Cardiac ventricle fibroblast (primary cell): ENCODE results near the gene SUSD6. TPM values are rescaled to one million over a fixed set of nuclear protein-coding genes. Genes with fewer than 3 reads are reported as not detected.

Source experiments
- total RNA-seq: library from RNA; depleted of rRNA; stranded (reverse); fragments of >200 nt; gene quantifications from 2 replicates; pipeline ENCODE4 v1.2.3, GENCODE V29; 2015

The SUSD6 gene, protein sequence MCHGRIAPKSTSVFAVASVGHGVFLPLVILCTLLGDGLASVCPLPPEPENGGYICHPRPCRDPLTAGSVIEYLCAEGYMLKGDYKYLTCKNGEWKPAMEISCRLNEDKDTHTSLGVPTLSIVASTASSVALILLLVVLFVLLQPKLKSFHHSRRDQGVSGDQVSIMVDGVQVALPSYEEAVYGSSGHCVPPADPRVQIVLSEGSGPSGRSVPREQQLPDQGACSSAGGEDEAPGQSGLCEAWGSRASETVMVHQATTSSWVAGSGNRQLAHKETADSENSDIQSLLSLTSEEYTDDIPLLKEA
- 11.2 and 14.0 TPM in 2 replicates for total RNA-seq

DNA sequence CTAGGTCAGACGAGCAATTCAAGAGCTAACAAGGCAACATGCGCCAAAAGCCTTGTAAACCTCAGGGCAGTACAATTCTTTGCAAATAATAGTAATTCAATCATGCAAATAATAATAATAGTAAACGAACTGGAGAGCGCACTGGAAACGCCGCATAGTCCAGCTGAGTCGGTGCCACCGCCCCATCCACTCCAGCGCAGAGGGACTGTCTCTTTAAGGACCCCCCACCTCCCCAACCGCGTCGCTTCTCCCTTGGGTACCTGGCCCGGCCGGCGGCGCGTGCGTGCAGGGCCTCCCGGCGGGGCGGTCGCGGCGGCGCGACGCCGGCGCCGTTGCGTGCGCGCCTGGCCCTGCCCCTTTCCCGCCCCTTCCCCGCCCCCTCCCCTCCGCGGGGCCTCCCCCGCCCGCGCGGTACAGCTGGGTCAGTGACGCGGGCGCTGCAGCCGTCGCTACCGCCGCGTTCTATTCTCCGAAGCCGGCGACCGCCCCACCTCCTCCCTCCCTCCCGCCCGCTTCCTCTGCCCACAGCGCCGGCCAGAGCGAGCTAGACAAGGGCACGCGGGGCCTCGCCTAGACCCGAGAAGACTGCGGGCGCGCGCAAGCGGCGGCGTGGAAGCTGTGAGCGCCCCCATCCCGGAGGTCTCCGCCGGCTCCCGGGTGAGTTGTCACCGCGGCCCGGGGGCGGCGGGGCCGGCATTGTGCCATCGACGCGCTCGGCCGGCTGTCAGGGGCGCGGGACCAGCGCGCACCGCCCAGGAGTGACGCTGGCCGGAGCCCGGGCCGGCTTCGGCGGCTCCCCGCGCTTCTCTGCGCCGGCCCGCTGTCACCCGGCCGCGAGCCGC, at the start of gene SUSD6:
SUSD6 (plus strand) TSS at position 425 of the 842 bp plus-strand sequence. CDS start 46,997 bp downstream, outside the sequence.

DNA sequence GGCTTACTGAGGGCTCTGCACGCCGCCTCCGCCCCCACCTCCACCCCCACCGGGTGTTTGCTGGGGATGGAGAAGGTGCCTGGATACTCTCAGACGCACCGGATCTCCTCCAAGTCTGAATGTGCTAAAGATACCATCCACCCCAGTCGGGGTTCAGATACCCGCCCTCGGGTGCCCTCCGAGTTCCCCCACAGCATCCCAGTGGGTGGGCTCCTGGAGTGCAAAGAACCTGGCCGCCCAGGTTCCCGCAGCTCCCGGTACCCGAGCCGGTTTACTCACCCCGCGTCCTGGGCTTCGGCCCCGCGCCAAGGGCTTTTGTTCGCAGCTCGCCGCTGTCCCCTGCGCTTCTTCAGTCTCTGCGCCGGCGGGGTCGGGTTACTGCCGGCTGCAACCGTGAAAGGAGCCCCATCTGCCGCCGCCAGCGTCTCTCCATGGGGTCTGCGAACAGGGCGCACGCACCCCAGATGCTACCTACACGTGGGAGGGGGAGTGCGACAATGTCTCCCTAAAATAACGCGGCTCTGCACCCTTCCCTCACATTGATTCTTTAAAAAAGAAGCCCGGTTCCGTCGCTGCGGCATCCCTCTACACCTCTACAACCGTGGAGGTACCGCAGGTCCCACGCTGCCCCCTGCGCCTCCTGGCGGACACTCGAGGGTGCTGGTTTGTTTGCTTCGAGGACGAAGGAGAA, 37.0 kb upstream of the SUSD6 start, which contains the start of gene CCDC177:
CCDC177 (minus strand) TSS at position 609 of the 691 bp plus-strand sequence. CDS start 1,249 bp downstream, outside the sequence.

Other genes with a start within 250 kb of the SUSD6 start
- 73.9 and 114 TPM in 2 replicates for gene ERH, start 213.3 kb upstream of the SUSD6 start, total RNA-seq
- 53.5 and 54.9 TPM in 2 replicates for gene SLC39A9, start 212.9 kb upstream of the SUSD6 start, total RNA-seq
- 0.29 TPM in 1 of 2 replicates, not detected in the other for gene PLEKHD1, start 126.9 kb upstream of the SUSD6 start, total RNA-seq
- gene CCDC177, start 36.7 kb upstream of the SUSD6 start, total RNA-seq, result 0.20 TPM in 1 of 2 replicates, not detected in the other
- 123 and 136 TPM in 2 replicates for gene SRSF5, start 155.5 kb downstream of the SUSD6 start, total RNA-seq
- gene SLC10A1, start 185.6 kb downstream of the SUSD6 start, total RNA-seq, result not detected in 2 replicates